GM23338 (cell line): ENCODE data around the gene RYR3. TPM values are rescaled to one million over a fixed set of nuclear protein-coding genes. Genes with fewer than 3 reads are reported as not detected.

ENCODE experiments used
- ATAC-seq: fragments of 200-7000 bp; cut with Tn5 transposase; 3 replicates; pipeline ENCODE4 v1.9.1; 2020
- DNase-seq: peaks from one replicate; pipeline ENCODE4 v3.0.0-alpha.2; 2015; ENCODE audit warnings: low spot score
- H2AFZ ChIP-seq: fragments of 200-600 bp; sonication (generic); 2 replicates; pipeline ENCODE4 v1.8.0; 2016; ENCODE audit warnings: antibody characterized with exemption, mild to moderate bottlenecking, moderate library complexity
- H3F3A ChIP-seq: fragments of 200-600 bp; sonication (generic); replicated peaks from 2 replicates; pipeline ENCODE4 v1.8.0; 2017; ENCODE audit warnings: antibody characterized with exemption, mixed run types, low read depth
- H3K27ac ChIP-seq: fragments of 200-600 bp; sonication (generic); 2 replicates; pipeline ENCODE4 v1.6.1; 2016; ENCODE audit warnings: low read depth
- H3K27me3 ChIP-seq: fragments of 200-600 bp; sonication (generic); 2 replicates; pipeline ENCODE4 v1.8.0; 2016; ENCODE audit warnings: mild to moderate bottlenecking, mixed run types, moderate library complexity; ENCODE audit not compliant: insufficient read depth
- H3K36me3 ChIP-seq: fragments of 200-600 bp; sonication (generic); 2 replicates; pipeline ENCODE4 v1.8.0; 2016; ENCODE audit warnings: mild to moderate bottlenecking; ENCODE audit not compliant: insufficient read depth
- H3K4me1 ChIP-seq: fragments of 200-600 bp; sonication (generic); 2 replicates; pipeline ENCODE4 v1.8.0; 2016; ENCODE audit warnings: mild to moderate bottlenecking, moderate library complexity; ENCODE audit not compliant: insufficient read depth
- H3K4me2 ChIP-seq: fragments of 200-600 bp; sonication (generic); 2 replicates; pipeline ENCODE4 v1.7.1; 2017; ENCODE audit warnings: mixed run types
- H3K4me3 ChIP-seq: fragments of 200-600 bp; sonication (generic); 2 replicates; pipeline ENCODE4 v1.6.1; 2016; ENCODE audit warnings: mixed run types
- H3K79me2 ChIP-seq: fragments of 200-600 bp; sonication (generic); replicated peaks from 2 replicates; pipeline ENCODE4 v1.8.0; 2017; ENCODE audit warnings: mild to moderate bottlenecking; ENCODE audit not compliant: insufficient read depth
- H3K9me2 ChIP-seq: fragments of 200-600 bp; sonication (generic); 2 replicates; pipeline ENCODE4 v1.8.0; 2017; ENCODE audit not compliant: insufficient read depth
- H4K20me1 ChIP-seq: fragments of 200-600 bp; sonication (generic); replicated peaks from 2 replicates; pipeline ENCODE4 v1.8.0; 2017; ENCODE audit warnings: mild to moderate bottlenecking; ENCODE audit not compliant: insufficient read depth
- H3K27ac Mint-ChIP-seq: 2 replicates; pipeline ENCODE4 v1.8.0; 2020; ENCODE audit warnings: inconsistent platforms, mild to moderate bottlenecking, moderate library complexity, mixed read lengths
- H3K27me3 Mint-ChIP-seq: 3 replicates; pipeline ENCODE4 v1.8.0; 2022; ENCODE audit warnings: low read depth, mild to moderate bottlenecking, moderate library complexity, mixed read lengths, inconsistent platforms; ENCODE audit not compliant: insufficient read depth, poor library complexity
- H3K36me3 Mint-ChIP-seq: 3 replicates; pipeline ENCODE4 v1.8.0; 2021; ENCODE audit warnings: low read depth, mild to moderate bottlenecking, inconsistent platforms, moderate library complexity, mixed read lengths
- H3K4me1 Mint-ChIP-seq: 3 replicates; pipeline ENCODE4 v1.8.0; 2020; ENCODE audit warnings: mild to moderate bottlenecking, inconsistent platforms, mixed read lengths
- H3K4me3 Mint-ChIP-seq: 3 replicates; pipeline ENCODE4 v1.8.0; 2021; ENCODE audit warnings: moderate library complexity, mild to moderate bottlenecking, inconsistent platforms, mixed read lengths
- H3K9me3 Mint-ChIP-seq: 3 replicates; pipeline ENCODE4 v1.8.0; 2020; ENCODE audit warnings: moderate library complexity, mild to moderate bottlenecking, inconsistent platforms, mixed read lengths
- CREB1 ChIP-seq: fragments of 250-450 bp; sonication (Bioruptor Pico); IDR thresholded peaks from 2 replicates; pipeline ENCODE4 v1.5.0; 2020; ENCODE audit warnings: low read depth, mild to moderate bottlenecking, moderate library complexity
- CTCF ChIP-seq, 2 experiments: fragments of 200-600 bp in 1 of 2; sonication (generic) in 1 of 2; conservative IDR thresholded peaks; 2 replicates each; pipeline versions ENCODE4 v1.5.1 to v1.6.1; 2016 to 2017; ENCODE audit warnings: antibody characterized with exemption in 2 of 2, low read depth in 2 of 2, mild to moderate bottlenecking in 2 of 2, moderate library complexity in 1 of 2
- ETS1 ChIP-seq: IDR thresholded peaks from 2 replicates; pipeline ENCODE4 v1.6.1; 2016; ENCODE audit warnings: antibody characterized with exemption
- EZH2phosphoT487 ChIP-seq: fragments of 200-600 bp; sonication (generic); IDR thresholded peaks from one replicate; pipeline ENCODE4 v1.8.1; 2018; ENCODE audit warnings: antibody characterized with exemption; ENCODE audit not compliant: unreplicated experiment
- JUNB ChIP-seq: IDR thresholded peaks from one replicate; pipeline ENCODE4 v1.6.1; 2016; ENCODE audit warnings: antibody characterized with exemption; ENCODE audit not compliant: unreplicated experiment
- NANOG ChIP-seq: IDR thresholded peaks from 2 replicates; pipeline ENCODE4 v1.6.1; 2016; ENCODE audit warnings: antibody characterized with exemption, borderline replicate concordance
- POLR2AphosphoS5 ChIP-seq: IDR thresholded peaks from 2 replicates; pipeline ENCODE4 v1.6.1; 2016; ENCODE audit warnings: antibody characterized with exemption, low read depth
- REST ChIP-seq: IDR thresholded peaks from one replicate; pipeline ENCODE4 v1.6.1; 2018; ENCODE audit warnings: antibody characterized with exemption; ENCODE audit not compliant: unreplicated experiment
- STAT1 ChIP-seq: IDR thresholded peaks from one replicate; pipeline ENCODE4 v1.6.1; 2016; ENCODE audit warnings: antibody characterized with exemption; ENCODE audit not compliant: unreplicated experiment
- ZNF114 ChIP-seq: fragments of 250-450 bp; sonication (Bioruptor Pico); IDR thresholded peaks from 2 replicates; pipeline ENCODE4 v1.5.0; 2020; ENCODE audit warnings: mild to moderate bottlenecking, moderate library complexity
- ZNF462 ChIP-seq: fragments of 250-450 bp; sonication (Bioruptor Pico); IDR thresholded peaks from 2 replicates; pipeline ENCODE4 v1.5.0; 2020; ENCODE audit warnings: mild to moderate bottlenecking, moderate library complexity
- polyA plus RNA-seq: library from polyadenylated mRNA; unstranded; fragments of >200 nt; fragmentation: Nextera tagmentation; extraction: Ambion mirVana; gene quantifications from 2 replicates; pipeline ENCODE4 v1.2.1, GENCODE V29; 2016
- total RNA-seq: library from RNA; depleted of rRNA; stranded (reverse); fragments of >200 nt; shearing (Covaris generic); gene quantifications from 2 replicates; pipeline ENCODE4 v1.2.3, GENCODE V29; 2014

Gene RYR3
- total and polyA plus RNA-seq, 2 experiments from 2014 or later: 1.1 to 1.2 TPM

GRCh38 chr15:33612721-33613304 lies 302.0 kb downstream of the RYR3 start:
- Histone ChIP-seq H4K20me1 (no peaks in the 10 kb centered on the region), H3K4me3 (no peak overlapping the region), H3K9me2 (peaks cover 9% of the 10 kb centered on the region), H3K4me1 (no peaks in the 10 kb centered on the region), H3K4me2 (no peak overlapping the region), H3K79me2 (no peaks in the 10 kb centered on the region), H2AFZ (no peak overlapping the region), H3K27ac (no peak overlapping the region), H3K36me3 (no peaks in the 10 kb centered on the region), H3F3A (no peaks in the 10 kb centered on the region), H3K27me3 (no peaks in the 10 kb centered on the region)
- Mint-ChIP-seq H3K9me3 (no peaks in the 10 kb centered on the region), H3K4me3 (no peak overlapping the region), H3K27ac (no peak overlapping the region), H3K27me3 (peaks cover 5% of the 10 kb centered on the region), H3K4me1 (peaks cover 11% of the 10 kb centered on the region), H3K36me3 (no peaks in the 10 kb centered on the region; the same call in 2 of the 3 replicates)
- peak; percentile 31; the same call in 1 of the 3 replicates for ATAC-seq
- peak; percentile 29 for DNase-seq
- no peak for TF ChIP-seq POLR2AphosphoS5
- no peak for TF ChIP-seq STAT1
- no peak for TF ChIP-seq JUNB
- TF ChIP-seq CREB1 (CRISPR knock-in tag): no peak
- no peak for TF ChIP-seq NANOG
- no peak for TF ChIP-seq ZNF114 (CRISPR knock-in tag)
- TF ChIP-seq REST: no peak
- no peak for TF ChIP-seq ETS1
- TF ChIP-seq ZNF462 (CRISPR knock-in tag): no peak
- no peak for TF ChIP-seq CTCF (conservative IDR thresholded peaks at IDR 0.05; ENCODE audit: low read depth in 2 of 2)
- TF ChIP-seq EZH2phosphoT487: no peak
